ENCODE data around the gene AIFM3.

DNA sequence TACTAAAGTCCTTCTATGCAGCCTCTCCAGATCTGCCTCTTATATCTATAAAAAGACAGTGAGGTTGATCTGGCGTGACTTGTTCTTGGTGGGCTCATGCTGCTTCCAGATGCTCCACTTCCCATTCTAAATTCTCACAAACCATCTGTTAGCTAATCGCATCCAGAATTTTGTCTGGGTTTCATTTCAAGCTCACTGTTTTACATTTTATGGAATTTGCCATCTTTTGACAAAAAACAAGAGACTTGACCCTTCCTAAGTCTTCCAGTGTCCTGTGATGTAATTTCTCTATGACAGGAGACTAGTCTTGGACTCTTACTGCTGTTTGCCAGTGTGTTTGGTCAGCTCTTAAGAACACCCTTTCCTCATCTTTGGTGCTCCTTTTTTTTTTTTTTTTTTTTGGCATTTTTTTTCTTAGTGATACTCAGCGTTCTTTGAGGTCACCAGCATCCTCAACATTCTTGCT, 26.8 kb upstream of the AIFM3 start:
- TF ChIP-seq, protein P1, sequence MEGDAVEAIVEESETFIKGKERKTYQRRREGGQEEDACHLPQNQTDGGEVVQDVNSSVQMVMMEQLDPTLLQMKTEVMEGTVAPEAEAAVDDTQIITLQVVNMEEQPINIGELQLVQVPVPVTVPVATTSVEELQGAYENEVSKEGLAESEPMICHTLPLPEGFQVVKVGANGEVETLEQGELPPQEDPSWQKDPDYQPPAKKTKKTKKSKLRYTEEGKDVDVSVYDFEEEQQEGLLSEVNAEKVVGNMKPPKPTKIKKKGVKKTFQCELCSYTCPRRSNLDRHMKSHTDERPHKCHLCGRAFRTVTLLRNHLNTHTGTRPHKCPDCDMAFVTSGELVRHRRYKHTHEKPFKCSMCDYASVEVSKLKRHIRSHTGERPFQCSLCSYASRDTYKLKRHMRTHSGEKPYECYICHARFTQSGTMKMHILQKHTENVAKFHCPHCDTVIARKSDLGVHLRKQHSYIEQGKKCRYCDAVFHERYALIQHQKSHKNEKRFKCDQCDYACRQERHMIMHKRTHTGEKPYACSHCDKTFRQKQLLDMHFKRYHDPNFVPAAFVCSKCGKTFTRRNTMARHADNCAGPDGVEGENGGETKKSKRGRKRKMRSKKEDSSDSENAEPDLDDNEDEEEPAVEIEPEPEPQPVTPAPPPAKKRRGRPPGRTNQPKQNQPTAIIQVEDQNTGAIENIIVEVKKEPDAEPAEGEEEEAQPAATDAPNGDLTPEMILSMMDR (IDR thresholded peaks at IDR 0.05), result no peak
- no peak for TF ChIP-seq POLR2A (IDR thresholded peaks at IDR 0.05)

Measured in lower leg skin (tissue), 3 donors.